Measurements from ENCODE around the gene ETFDH.
"Not testable (repeated sequence)": the region's sequence is repeated elsewhere in the genome, so short reads cannot be mapped to it uniquely, and the experiment has no call there.

Gene ETFDH

DNA sequence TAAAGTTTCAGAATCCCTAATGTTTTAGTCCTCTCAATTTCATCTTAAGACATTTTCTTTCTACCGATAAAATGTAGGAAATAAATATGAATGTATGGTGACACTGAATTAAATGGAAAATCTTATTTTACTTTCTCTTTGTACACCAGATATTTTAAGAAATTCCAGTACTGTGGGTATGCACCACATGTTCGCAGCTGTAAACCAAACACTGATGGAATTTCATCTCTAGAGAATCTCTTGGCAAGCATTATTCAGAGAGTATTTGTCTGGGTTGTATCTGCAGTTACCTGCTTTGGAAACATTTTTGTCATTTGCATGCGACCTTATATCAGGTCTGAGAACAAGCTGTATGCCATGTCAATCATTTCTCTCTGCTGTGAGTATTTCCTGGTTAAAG, 27.3 kb upstream of the ETFDH start:
- DNase-seq (ENCODE audit: low spot score) = no peak
- in situ Hi-C loops (cut with MboI; ENCODE audit: low pct_unique_long_range_greater_than_20kb, low sequenced_read_pairs, unreplicated experiment) = loop anchor here (25.0 kb wide), 1 partner anchor 657 kb away; no protein-coding TSS in a partner anchor
- TF ChIP-seq, protein P1, sequence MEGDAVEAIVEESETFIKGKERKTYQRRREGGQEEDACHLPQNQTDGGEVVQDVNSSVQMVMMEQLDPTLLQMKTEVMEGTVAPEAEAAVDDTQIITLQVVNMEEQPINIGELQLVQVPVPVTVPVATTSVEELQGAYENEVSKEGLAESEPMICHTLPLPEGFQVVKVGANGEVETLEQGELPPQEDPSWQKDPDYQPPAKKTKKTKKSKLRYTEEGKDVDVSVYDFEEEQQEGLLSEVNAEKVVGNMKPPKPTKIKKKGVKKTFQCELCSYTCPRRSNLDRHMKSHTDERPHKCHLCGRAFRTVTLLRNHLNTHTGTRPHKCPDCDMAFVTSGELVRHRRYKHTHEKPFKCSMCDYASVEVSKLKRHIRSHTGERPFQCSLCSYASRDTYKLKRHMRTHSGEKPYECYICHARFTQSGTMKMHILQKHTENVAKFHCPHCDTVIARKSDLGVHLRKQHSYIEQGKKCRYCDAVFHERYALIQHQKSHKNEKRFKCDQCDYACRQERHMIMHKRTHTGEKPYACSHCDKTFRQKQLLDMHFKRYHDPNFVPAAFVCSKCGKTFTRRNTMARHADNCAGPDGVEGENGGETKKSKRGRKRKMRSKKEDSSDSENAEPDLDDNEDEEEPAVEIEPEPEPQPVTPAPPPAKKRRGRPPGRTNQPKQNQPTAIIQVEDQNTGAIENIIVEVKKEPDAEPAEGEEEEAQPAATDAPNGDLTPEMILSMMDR (IDR thresholded peaks at IDR 0.05; ENCODE audit: extremely low read depth, insufficient read depth, missing control alignments) = no peak

DNA sequence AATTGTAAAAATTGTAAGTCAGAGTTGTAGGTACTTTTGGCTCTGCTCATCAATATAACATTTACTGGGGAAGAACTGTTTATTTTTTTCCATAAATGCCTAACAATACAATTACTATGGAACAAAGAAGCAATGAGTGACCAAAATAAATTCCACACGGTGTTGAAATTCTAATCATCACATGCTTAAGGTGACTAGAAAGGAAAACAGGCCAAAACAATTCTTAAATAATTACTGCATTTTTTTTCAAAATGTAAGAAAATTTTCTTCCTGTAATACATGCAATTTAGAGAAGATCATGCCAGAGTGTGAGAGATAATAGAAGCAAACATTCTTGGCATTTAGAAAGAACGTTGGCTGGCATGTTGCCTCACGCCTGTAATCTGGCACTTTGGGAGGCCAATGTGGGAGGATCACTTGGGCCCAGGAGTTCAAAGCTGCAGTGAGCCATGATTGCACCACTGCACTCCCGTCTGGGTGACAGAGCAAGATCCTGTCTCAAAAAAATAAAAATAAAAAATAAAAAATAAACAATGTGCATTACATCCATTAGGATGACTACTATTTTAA, 22.9 kb upstream of the ETFDH start:
- DNase-seq (ENCODE audit: low spot score) = no peak
- in situ Hi-C loops (cut with MboI; ENCODE audit: low pct_unique_long_range_greater_than_20kb, low sequenced_read_pairs, unreplicated experiment) = loop anchor here (25.0 kb wide), 1 partner anchor 662 kb away; no protein-coding TSS in a partner anchor
- TF ChIP-seq, protein P1 (IDR thresholded peaks at IDR 0.05; ENCODE audit: extremely low read depth, insufficient read depth, missing control alignments) = no peak

DNA sequence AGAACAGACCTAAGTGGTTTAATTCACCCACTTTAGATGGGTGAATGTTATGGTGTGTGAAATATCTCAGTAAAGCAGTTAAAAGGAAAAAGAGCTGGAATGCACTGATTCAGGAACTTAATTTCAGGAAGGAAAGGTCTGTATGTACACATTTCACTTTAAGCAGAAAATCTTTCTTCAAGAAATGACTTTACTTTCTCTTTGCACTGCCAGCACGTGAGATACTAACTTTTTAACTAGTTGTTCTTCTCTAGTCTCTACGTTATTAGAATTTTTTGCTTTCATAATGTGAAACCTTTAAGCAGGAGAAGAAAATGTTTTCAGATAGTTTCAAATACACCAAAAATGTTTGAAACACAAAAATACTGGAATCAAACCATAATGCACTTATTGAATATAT, 19.2 kb upstream of the ETFDH start:
- TF ChIP-seq, protein P1 (IDR thresholded peaks at IDR 0.05; ENCODE audit: extremely low read depth, insufficient read depth, missing control alignments) = no peak
- DNase-seq (ENCODE audit: low spot score) = no peak
- in situ Hi-C loops (cut with MboI; ENCODE audit: low pct_unique_long_range_greater_than_20kb, low sequenced_read_pairs, unreplicated experiment) = no loop called here

DNA sequence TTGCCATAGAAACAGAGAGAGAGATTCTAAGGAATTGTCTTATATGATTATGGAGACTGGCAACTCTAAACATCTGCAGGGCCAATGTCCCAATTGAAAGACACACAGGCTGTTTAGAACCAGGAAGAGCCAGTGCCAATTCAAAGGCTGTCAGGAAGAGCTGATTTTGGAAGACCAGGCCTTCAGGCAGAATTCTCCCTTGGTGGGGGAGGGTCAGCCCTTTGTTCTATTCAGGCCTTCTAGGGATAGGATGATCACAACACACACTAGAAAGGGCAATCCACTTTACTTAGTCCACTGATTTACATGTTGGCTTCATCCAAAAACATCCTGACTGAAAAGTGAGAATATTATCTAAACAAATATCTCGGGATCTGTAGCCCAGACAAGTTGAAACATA, 15.7 kb upstream of the ETFDH start:
- TF ChIP-seq, protein P1 (IDR thresholded peaks at IDR 0.05; ENCODE audit: extremely low read depth, insufficient read depth, missing control alignments) = no peak
- in situ Hi-C loops (cut with MboI; ENCODE audit: low pct_unique_long_range_greater_than_20kb, low sequenced_read_pairs, unreplicated experiment) = no loop called here

DNA sequence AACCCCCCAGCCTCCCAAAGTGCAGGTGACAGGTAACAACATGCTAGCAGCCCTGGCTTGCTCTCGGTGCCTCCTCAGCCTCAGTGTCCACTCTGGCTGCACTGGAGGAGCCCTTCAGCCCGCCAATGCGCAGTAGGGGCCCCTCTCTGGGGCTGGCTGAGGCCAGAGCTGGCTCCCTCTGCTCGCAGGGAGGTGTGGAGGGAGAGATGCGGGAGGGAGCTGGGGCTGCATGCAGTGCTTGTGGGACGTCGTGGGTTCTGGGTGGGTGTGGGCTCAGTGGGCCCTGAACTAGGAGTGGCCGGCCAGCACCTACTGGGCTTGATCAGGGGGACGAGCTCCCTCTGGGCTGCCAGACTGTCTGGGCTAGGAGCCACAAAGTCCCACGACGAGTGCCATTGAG, 14.8 kb upstream of the ETFDH start:
- TF ChIP-seq, protein P1 (IDR thresholded peaks at IDR 0.05; ENCODE audit: extremely low read depth, insufficient read depth, missing control alignments) = no peak
- in situ Hi-C loops (cut with MboI; ENCODE audit: low pct_unique_long_range_greater_than_20kb, low sequenced_read_pairs, unreplicated experiment) = no loop called here
- DNase-seq (ENCODE audit: low spot score) = no peak

More for the DNA sequence above, 15.7 kb upstream of the ETFDH start:
- DNase-seq (ENCODE audit: low spot score) = no peak

DNA sequence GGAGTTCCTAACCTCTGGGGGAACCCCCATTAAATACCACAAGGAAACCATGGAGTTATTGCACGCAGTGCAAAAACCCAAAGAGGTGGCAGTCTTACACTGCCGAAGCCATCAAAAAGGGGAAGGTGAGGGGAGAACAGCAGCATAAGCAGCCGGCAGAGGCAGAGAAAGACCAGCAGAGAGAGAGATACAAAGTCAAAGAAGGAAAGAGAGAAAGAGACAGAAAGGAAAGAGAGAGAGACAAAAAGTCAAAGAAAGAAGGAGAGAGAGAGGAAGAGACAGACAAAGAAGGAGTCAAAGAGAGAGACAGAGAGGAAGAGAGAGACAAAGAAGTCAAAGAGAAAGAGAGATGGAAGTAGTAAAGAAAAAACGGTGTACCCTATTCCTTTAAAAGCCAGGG, 8.8 kb upstream of the ETFDH start:
- in situ Hi-C loops (cut with MboI; ENCODE audit: low pct_unique_long_range_greater_than_20kb, low sequenced_read_pairs, unreplicated experiment); DNase-seq (ENCODE audit: low spot score): not testable (repeated sequence)

DNA sequence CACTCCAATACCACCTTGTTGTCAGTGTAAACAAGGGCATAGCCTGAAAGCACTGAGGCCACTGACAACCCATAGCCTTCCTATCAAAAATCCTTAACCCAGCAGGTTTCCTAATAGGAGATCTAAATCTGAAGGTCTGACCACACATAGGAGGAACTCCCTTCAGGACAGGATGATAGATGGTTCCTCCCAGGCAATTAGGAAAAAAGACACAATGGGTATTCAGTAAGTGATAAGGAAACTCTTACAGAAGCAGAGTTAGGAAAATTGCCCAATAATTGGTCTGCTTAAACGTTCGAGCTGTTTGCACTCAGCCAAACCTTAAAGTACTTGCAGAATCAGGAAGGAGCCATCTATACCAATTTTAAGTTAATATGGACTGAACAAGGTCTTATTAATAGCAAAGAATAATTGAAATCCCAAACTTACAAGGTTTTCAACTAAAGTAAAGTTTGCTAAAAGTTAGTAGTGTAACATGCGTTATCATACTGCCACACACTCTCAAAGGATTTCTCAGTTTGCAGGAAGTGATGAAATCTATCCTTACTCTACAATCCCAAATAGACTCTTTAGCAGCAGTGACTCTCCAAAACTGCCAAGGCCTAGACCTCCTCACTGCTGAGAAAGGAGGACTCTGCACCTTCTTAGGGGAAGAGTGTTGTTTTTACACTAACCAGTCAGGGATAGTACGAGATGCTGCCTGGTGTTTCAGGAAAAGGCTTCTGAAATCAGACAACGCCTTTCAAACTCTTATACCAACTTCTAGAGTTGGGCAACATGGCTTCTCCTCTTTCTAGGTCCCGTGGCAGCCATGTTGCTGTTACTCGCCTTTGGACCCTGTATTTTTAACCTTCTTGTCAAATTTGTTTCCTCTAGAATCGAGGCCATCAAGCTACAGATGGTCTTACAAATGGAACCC, 8.1 kb upstream of the ETFDH start:
- in situ Hi-C loops (cut with MboI; ENCODE audit: low pct_unique_long_range_greater_than_20kb, low sequenced_read_pairs, unreplicated experiment); DNase-seq (ENCODE audit: low spot score): not testable (repeated sequence)

All from GM13977 (cell line).